Liver (tissue), 9 donors: ENCODE measurements around the gene PDGFC. TPM values are rescaled to one million over a fixed set of nuclear protein-coding genes. Genes with fewer than 3 reads are reported as not detected.

Source experiments
- DNase-seq: peaks from one replicate; pipeline ENCODE4 v3.0.0-alpha.2; 2017; ENCODE audit warnings: low spot score
- H3K27ac ChIP-seq, 2 donors: one replicate each; pipeline ENCODE4 v1.7.0; 2013; ENCODE audit warnings: inconsistent platforms in 2 of 2, low read length in 2 of 2, control low read depth in 1 of 2, low read depth in 1 of 2, mild to moderate bottlenecking in 1 of 2
- H3K27me3 ChIP-seq, 4 donors: one replicate each; pipeline versions ENCODE4 v1.6.1 to v1.7.0; 2013; ENCODE audit warnings: low read length in 3 of 4, inconsistent platforms in 1 of 4, mild to moderate bottlenecking in 1 of 4, moderate library complexity in 1 of 4; ENCODE audit not compliant: control insufficient read depth in 4 of 4, insufficient read depth in 4 of 4
- H3K36me3 ChIP-seq, 4 donors: one replicate each; pipeline versions ENCODE4 v1.6.1 to v1.7.0; 2013; ENCODE audit warnings: low read length in 3 of 4, mild to moderate bottlenecking in 3 of 4, low read depth in 1 of 4, moderate library complexity in 1 of 4; ENCODE audit not compliant: control insufficient read depth in 4 of 4, insufficient read depth in 3 of 4
- H3K4me1 ChIP-seq, 4 donors: one replicate each; pipeline versions ENCODE4 v1.6.1 to v1.7.0; 2013; ENCODE audit warnings: low read length in 3 of 4, mild to moderate bottlenecking in 3 of 4, moderate library complexity in 1 of 4; ENCODE audit not compliant: control insufficient read depth in 4 of 4, insufficient read depth in 4 of 4
- H3K4me3 ChIP-seq, 3 donors: one replicate each; pipeline versions ENCODE4 v1.6.1 to v1.7.0; 2013; ENCODE audit warnings: low read length in 3 of 3, control low read depth in 1 of 3, low read depth in 1 of 3, mild to moderate bottlenecking in 1 of 3
- H3K9ac ChIP-seq, 2 donors: one replicate each; pipeline ENCODE4 v1.7.0; 2013; ENCODE audit warnings: low read length in 2 of 2, mild to moderate bottlenecking in 2 of 2, moderate library complexity in 2 of 2, control low read depth in 1 of 2, low read depth in 1 of 2
- H3K9me3 ChIP-seq, 4 donors: one replicate each; pipeline versions ENCODE4 v1.6.1 to v1.7.0; 2013; ENCODE audit warnings: low read length in 3 of 4; ENCODE audit not compliant: control insufficient read depth in 4 of 4
- EGR1 ChIP-seq, 2 donors: IDR thresholded peaks; 2 replicates each; pipeline ENCODE4 v1.6.1; 2016 to 2018; ENCODE audit warnings: antibody characterized with exemption in 2 of 2, low read depth in 2 of 2
- FOXA2 ChIP-seq: IDR thresholded peaks from 2 replicates; pipeline ENCODE4 v1.6.1; 2016; ENCODE audit warnings: antibody characterized with exemption
- GABPA ChIP-seq, 2 donors: IDR thresholded peaks in 1 of 2; conservative IDR thresholded peaks in 1 of 2; 2 replicates each; pipeline ENCODE4 v1.6.1; 2016; ENCODE audit warnings: antibody characterized with exemption in 2 of 2, mild to moderate bottlenecking in 1 of 2, moderate library complexity in 1 of 2
- HNF4G ChIP-seq: IDR thresholded peaks from 2 replicates; pipeline ENCODE4 v1.6.1; 2016; ENCODE audit warnings: antibody characterized with exemption
- JUND ChIP-seq, 2 donors: IDR thresholded peaks; 2 replicates each; pipeline ENCODE4 v1.6.1; 2016; ENCODE audit warnings: antibody characterized with exemption in 2 of 2
- MAX ChIP-seq: IDR thresholded peaks from 2 replicates; pipeline ENCODE4 v1.6.1; 2016; ENCODE audit warnings: antibody characterized with exemption
- RAD21 ChIP-seq, 2 donors: IDR thresholded peaks; 2 replicates each; pipeline ENCODE4 v1.6.1; 2016; ENCODE audit warnings: antibody characterized with exemption in 2 of 2, mild to moderate bottlenecking in 2 of 2
- REST ChIP-seq: IDR thresholded peaks from 2 replicates; pipeline ENCODE4 v1.6.1; 2016; ENCODE audit warnings: antibody characterized with exemption, mild to moderate bottlenecking
- RXRA ChIP-seq, 2 donors: IDR thresholded peaks; 2 replicates each; pipeline ENCODE4 v1.6.1; 2017 to 2018; ENCODE audit warnings: antibody characterized with exemption in 2 of 2, mild to moderate bottlenecking in 1 of 2
- SP1 ChIP-seq: IDR thresholded peaks from 2 replicates; pipeline ENCODE4 v1.6.1; 2018; ENCODE audit warnings: antibody characterized with exemption, mild to moderate bottlenecking
- TAF1 ChIP-seq: conservative IDR thresholded peaks from 2 replicates; pipeline ENCODE4 v1.6.1; 2016; ENCODE audit warnings: antibody characterized with exemption, mild to moderate bottlenecking
- WGBS: extraction: QIAGEN DNeasy Blood & Tissue Kit; methylation state at CpG from one replicate; pipeline ENCODE4 v1.1.7; 2013; 5-methylcytosine and 5-hydroxymethylcytosine counted together
- polyA plus RNA-seq, 2 donors: library from polyadenylated mRNA; stranded (reverse) in 1 of 2; unstranded in 1 of 2; fragments of 200-250 nt in 1 of 2; fragments of >200 nt in 1 of 2; fragmentation: Nextera tagmentation in 1 of 2; extraction: Ambion mirVana in 1 of 2; gene quantifications; one replicate each; pipeline versions ENCODE4 v1.2.1 to v1.2.3, GENCODE V29; 2013 to 2015
- total RNA-seq, 2 donors: library from RNA; depleted of rRNA; stranded (reverse); fragments of >200 nt; gene quantifications; one replicate each; pipeline ENCODE4 v1.2.3, GENCODE V29; 2014
- TF ChIP-seq, protein P1 (sequence below): fragments of 150-350 bp; IDR thresholded peaks from 2 replicates; pipeline ENCODE4 v1.5.1; 2017; ENCODE audit warnings: improper control_type of control experiment, low read depth, low read length; ENCODE audit not compliant: missing input control
- TF ChIP-seq, protein P2 (sequence below): IDR thresholded peaks from 2 replicates; pipeline ENCODE4 v1.6.1; 2016; ENCODE audit warnings: antibody characterized with exemption
- donor health status: healthy.
- donor health status: healthy.
- donor health status: healthy.
- donor health status: healthy.
- donor health status: healthy.

Gene PDGFC
- total and polyA plus RNA-seq, 4 donors, result 5.8 to 25.7 (median 9.7) TPM

- H3K4me1 ChIP-seq, result peaks cover 0 to 6% (median 1%) of the 10 kb centered on the region in 4 donors
- no peak for DNase-seq
- H3K9me3 ChIP-seq, result no peaks in the 10 kb centered on the region
- H3K4me3 ChIP-seq, result no peak overlapping the region
- H3K9ac ChIP-seq, result no peak overlapping the region
- H3K27me3 ChIP-seq, result no peaks in the 10 kb centered on the region
- H3K36me3 ChIP-seq, result no peaks in the 10 kb centered on the region
- TF ChIP-seq REST (no peak), RXRA (IDR thresholded peaks at IDR 0.05) (no peak), SP1 (no peak), FOXA2 (no peak), MAX (no peak), TAF1 (no peak), JUND (IDR thresholded peaks at IDR 0.05) (no peak), EGR1 (IDR thresholded peaks at IDR 0.05; ENCODE audit: low read depth in 2 of 2) (no peak), GABPA (IDR thresholded peaks at IDR 0.05 in 1 of 2, conservative IDR thresholded peaks at IDR 0.05 in 1 of 2) (no peak), RAD21 (IDR thresholded peaks at IDR 0.05) (no peak), HNF4G (no peak)
- TF ChIP-seq, protein P1, sequence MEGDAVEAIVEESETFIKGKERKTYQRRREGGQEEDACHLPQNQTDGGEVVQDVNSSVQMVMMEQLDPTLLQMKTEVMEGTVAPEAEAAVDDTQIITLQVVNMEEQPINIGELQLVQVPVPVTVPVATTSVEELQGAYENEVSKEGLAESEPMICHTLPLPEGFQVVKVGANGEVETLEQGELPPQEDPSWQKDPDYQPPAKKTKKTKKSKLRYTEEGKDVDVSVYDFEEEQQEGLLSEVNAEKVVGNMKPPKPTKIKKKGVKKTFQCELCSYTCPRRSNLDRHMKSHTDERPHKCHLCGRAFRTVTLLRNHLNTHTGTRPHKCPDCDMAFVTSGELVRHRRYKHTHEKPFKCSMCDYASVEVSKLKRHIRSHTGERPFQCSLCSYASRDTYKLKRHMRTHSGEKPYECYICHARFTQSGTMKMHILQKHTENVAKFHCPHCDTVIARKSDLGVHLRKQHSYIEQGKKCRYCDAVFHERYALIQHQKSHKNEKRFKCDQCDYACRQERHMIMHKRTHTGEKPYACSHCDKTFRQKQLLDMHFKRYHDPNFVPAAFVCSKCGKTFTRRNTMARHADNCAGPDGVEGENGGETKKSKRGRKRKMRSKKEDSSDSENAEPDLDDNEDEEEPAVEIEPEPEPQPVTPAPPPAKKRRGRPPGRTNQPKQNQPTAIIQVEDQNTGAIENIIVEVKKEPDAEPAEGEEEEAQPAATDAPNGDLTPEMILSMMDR, result no peak
- no peak overlapping the region for H3K27ac ChIP-seq
- whole genome bisulfite sequencing, result 89% methylated on average over 4 of the region's 4 CpGs
These were observed 146.5 kb downstream of the PDGFC start for GRCh38 chr4:156825074-156825473.

- peaks cover 0 to 6% (median 1%) of the 10 kb centered on the region in 4 donors for H3K4me1 ChIP-seq
- H3K27ac ChIP-seq, result no peak overlapping the region
- H3K4me3 ChIP-seq, result no peak overlapping the region
- TF ChIP-seq GABPA (IDR thresholded peaks at IDR 0.05 in 1 of 2, conservative IDR thresholded peaks at IDR 0.05 in 1 of 2), result no peak
- TF ChIP-seq, protein P2, sequence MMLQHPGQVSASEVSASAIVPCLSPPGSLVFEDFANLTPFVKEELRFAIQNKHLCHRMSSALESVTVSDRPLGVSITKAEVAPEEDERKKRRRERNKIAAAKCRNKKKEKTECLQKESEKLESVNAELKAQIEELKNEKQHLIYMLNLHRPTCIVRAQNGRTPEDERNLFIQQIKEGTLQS, result no peak
- TF ChIP-seq, protein P1, result no peak
- no peak overlapping the region for H3K9ac ChIP-seq
- 97% methylated on average over 2 of the region's 2 CpGs for WGBS
- no peaks in the 10 kb centered on the region for H3K9me3 ChIP-seq
- H3K36me3 ChIP-seq, result peaks cover 0 to 2% (median 0%) of the 10 kb centered on the region in 4 donors
- no peak for DNase-seq
- no peaks in the 10 kb centered on the region for H3K27me3 ChIP-seq
These were observed 147.0 kb downstream of the PDGFC start for GRCh38 chr4:156824451-156825060.
